DMS79 treated with DMSO at 0.1 percent for 48 hours (cell line): ENCODE results near the gene MYORG.

Experiments used
- DNase-seq: peaks from one replicate; lab custom pipeline; 2025; lab: John Stamatoyannopoulos, UW

The MYORG gene

GRCh38 chr9:34376596-34377403 is at the start of gene MYORG:
Gene MYORG, minus strand, starts transcription at chr9:34376898. Its CDS starts 3,955 bp downstream, at chr9:34372943.
- DNase-seq: peak; percentile 98

GRCh38 chr9:34419716-34420504 is 43.2 kb upstream of the MYORG start:
- DNase-seq: peak; percentile 61

GRCh38 chr9:34417734-34418133 is 41.0 kb upstream of the MYORG start:
- peak; percentile 95 for DNase-seq

- DNase-seq: no peak
Measured at GRCh38 chr9:34413231-34413852, 36.6 kb upstream of the MYORG start.

- no peak for DNase-seq
Measured at GRCh38 chr9:34412336-34412735, 35.6 kb upstream of the MYORG start.

GRCh38 chr9:34409154-34409553 is 32.5 kb upstream of the MYORG start:
- no peak for DNase-seq

DNA sequence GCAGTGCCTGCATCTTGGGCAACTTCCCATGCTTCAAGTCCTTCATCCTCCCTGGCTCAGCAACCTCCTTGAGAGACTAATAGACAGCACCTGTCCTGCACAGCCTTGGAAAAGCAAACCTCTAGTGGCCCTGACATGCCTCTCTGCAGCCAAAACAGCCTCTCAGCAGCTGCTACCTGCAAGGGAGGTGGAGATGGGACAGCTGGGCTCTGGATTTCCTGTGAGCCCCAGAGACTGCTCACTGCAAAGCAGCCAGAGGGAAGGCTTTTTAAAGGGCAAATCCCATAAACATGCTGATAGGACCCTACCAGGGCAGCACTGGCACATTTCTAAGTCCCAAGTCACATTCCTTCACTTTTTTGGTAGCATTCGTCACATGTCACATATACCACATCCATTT is 31.5 kb upstream of the MYORG start:
- peak; percentile 91 for DNase-seq

GRCh38 chr9:34406219-34406618 is 29.5 kb upstream of the MYORG start:
- DNase-seq: no peak

GRCh38 chr9:34405719-34406118 is 29.0 kb upstream of the MYORG start:
- no peak for DNase-seq

DNA sequence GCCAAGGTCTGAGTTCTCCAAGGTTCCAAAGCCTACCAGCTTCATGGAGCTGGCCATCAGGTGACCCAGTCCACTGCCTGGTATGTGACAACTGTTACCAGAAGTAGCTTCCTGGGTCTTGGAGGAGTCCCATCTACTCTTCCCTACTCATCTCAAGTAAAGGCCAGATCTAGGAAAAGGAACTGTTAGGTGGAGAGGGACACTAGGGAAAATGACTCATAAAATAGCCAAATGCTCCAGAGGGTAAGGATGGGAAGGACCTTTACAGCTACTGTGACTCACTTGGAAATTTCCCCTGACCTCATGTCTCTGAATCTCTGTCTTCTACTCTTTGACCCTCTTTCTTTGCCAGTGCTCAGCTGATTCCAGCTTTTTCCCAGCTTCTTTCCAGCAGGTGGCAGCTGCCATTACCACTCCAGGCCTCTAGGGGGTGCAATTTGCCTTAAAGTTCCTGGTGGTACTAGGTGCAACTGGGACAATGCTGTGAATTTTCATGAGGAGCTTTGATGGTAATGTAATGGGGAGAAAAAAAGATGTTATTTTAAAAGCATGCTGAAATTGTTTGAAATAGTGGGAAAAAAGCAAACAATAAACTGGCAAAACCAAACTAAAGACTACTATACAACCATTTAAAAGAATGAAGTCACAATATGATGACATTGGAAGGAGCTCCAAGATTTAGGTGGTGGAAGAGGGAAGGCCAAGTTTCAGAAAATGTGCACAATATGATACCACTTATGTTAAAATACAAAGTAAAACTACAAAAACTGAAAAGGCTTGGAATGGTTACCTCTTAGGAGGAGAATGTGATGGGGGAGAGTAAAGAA is 27.1 kb upstream of the MYORG start:
- peak; percentile 73 for DNase-seq

GRCh38 chr9:34400686-34401602 is 24.2 kb upstream of the MYORG start:
- DNase-seq: no peak

- no peak for DNase-seq
Measured at GRCh38 chr9:34400275-34400674, 23.6 kb upstream of the MYORG start.

DNA sequence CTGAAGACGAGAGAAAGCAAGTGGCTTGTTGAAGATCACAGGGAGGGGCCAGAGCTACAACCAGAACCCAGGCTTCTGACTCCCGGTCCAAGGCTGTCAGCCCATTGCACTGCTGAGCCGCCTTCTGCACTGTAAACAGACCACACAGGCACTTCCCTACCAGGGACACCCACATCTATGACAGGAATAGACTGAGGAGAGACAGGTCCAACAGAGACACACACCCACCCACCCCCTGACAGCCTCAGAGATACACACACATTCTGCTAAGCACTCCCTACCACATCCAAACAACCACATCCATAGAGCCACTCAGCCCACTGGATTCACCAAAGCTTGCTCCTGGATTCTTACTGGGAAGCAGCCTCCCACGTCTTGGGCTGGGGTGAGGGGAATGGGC is 23.0 kb upstream of the MYORG start:
- DNase-seq: no peak

GRCh38 chr9:34398875-34399274 is 22.2 kb upstream of the MYORG start:
- no peak for DNase-seq

DNA sequence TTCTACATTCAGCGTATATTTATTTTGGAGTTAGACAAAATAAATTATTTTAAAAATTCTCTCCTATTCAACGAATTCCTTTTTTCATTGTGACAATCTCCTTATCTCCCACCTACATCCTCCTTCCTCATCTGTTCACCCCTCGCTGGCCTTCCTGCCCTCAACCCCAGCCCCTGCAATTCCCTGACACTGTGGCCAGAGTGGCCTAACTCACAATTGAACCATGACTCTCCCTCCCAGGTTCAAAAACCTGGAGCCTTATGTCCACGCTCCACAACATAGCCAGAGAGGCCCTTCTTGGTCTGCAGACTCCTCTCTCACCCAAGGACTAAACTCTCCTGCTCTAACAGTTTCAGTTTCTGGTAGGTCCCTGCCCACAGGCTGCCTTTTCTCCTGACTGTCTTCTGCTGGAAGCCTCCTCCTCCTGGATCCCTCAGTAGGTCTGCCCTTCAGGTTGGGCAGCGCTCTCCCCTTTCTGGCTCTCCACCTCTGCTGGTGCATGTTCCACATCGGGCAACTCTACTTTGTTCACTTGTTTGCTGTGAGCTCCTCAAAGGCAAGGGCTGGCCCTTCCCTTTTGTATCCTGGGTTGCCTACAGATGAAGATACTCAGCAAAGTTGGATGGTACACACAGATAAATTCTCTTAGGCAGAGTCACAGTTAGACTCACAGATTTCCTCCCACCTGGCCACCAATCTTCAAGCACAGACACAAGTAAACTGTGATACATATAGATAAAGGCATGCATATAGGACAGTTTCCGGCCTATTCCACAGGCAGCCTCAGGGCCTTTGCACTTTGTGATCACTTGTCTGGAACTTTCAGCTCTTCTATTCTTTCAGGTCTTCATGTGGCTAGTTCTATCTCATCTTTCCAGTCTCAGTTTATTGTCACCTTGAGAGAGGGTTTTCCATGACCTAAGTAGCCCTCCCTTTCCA is 19.8 kb upstream of the MYORG start:
- DNase-seq: no peak

DNA sequence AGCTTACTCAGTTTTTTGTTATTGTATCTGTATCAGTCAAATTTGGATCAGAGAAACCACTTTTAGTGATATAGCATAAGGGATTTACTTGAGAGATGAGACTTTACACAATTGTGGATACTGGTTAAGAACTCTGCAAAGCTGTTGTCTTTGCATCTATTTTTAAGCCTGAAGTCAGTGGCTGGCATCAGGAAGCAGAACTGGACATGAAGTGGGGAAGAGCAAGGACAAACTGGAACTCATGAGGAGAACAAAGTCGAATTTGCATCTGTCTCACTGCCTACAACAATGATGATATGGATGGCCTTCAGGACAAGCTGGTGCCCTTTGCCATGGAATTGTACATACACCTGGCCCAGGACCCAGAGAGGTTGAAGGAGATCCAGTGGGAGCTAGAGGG is 15.8 kb upstream of the MYORG start:
- DNase-seq: no peak

DNA sequence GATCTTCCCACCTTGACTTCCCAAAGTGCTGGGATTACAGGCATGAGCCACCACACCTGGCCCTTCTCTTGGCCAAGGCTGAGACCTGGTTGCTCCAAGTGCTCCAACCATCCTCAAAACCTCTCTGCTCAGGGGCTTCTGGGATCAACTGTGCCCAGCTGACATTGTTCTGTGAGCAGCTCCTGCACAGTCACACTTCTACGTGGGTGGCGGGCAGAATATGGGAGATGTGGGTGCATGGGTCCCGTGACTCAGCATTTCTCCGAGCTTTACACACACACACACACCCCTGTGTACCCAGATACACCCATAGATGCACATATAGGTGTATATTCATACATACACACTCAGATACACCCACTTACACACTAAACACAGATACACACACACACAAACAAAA is 10.5 kb upstream of the MYORG start:
- no peak for DNase-seq

DNA sequence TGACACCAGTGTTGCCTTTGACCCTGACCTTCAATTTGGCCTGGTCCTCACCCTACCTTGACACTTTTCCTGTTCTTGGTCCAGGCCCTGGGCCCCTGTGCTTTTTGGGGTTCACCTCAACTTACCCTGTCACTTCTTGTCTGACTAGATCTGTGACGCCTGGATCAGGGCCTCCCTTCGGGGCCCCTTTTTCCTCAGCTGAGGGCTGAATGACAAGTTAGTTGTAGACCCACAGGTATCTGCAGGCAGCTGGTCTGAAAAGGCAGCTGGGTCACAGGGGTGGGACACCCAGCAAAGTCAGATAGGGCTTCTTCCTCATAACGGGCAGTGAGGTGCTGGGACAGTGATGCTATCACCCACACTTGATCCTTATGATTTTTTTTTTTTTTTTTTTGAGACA is 10.0 kb upstream of the MYORG start:
- no peak for DNase-seq

GRCh38 chr9:34385561-34386230 is 9.0 kb upstream of the MYORG start:
- DNase-seq: no peak
